ENCODE data around the gene LRRC8A.

Gene LRRC8A

GRCh38 chr9:128927731-128928411 lies 45.9 kb downstream of the LRRC8A start (continued):
- TF ChIP-seq ZNF549 (tag by site-specific recombination; IDR thresholded peaks at IDR 0.05) (no peak), ELK4 (IDR thresholded peaks at IDR 0.05; ENCODE audit: borderline replicate concordance, low read depth, low read length) (no peak), ZNF248 (tag by site-specific recombination; IDR thresholded peaks at IDR 0.05) (no peak), KLF10 (tag by site-specific recombination; IDR thresholded peaks at IDR 0.05) (no peak), RBAK (tag by site-specific recombination; IDR thresholded peaks at IDR 0.05) (no peak), PRDM4 (tag by site-specific recombination; IDR thresholded peaks at IDR 0.05) (peak; percentile 77), MYNN (tag by site-specific recombination; IDR thresholded peaks at IDR 0.05; ENCODE audit: borderline replicate concordance) (no peak), ZNF843 (tag by site-specific recombination; IDR thresholded peaks at IDR 0.05) (no peak), ZBTB21 (tag by site-specific recombination; IDR thresholded peaks at IDR 0.05) (no peak), ATF2 (tag by site-specific recombination; IDR thresholded peaks at IDR 0.05; ENCODE audit: low read depth) (no peak), ZNF830 (tag by site-specific recombination; IDR thresholded peaks at IDR 0.05; ENCODE audit: low read depth) (no peak), ZNF707 (tag by site-specific recombination; IDR thresholded peaks at IDR 0.05) (no peak), GLI4 (tag by site-specific recombination; IDR thresholded peaks at IDR 0.05) (no peak), WT1 (tag by site-specific recombination; IDR thresholded peaks at IDR 0.05) (no peak)
- TF ChIP-seq, protein P1, sequence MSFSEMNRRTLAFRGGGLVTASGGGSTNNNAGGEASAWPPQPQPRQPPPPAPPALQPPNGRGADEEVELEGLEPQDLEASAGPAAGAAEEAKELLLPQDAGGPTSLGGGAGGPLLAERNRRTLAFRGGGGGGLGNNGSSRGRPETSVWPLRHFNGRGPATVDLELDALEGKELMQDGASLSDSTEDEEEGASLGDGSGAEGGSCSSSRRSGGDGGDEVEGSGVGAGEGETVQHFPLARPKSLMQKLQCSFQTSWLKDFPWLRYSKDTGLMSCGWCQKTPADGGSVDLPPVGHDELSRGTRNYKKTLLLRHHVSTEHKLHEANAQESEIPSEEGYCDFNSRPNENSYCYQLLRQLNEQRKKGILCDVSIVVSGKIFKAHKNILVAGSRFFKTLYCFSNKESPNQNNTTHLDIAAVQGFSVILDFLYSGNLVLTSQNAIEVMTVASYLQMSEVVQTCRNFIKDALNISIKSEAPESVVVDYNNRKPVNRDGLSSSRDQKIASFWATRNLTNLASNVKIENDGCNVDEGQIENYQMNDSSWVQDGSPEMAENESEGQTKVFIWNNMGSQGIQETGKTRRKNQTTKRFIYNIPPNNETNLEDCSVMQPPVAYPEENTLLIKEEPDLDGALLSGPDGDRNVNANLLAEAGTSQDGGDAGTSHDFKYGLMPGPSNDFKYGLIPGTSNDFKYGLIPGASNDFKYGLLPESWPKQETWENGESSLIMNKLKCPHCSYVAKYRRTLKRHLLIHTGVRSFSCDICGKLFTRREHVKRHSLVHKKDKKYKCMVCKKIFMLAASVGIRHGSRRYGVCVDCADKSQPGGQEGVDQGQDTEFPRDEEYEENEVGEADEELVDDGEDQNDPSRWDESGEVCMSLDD (tag by site-specific recombination; IDR thresholded peaks at IDR 0.05) = no peak

GRCh38 chr9:128928624-128929023 lies 46.7 kb downstream of the LRRC8A start:
- Histone ChIP-seq H3K27ac (ENCODE audit: extremely low read depth, low read depth, low read length) (no peak overlapping the region), H3K36me3 (ENCODE audit: control insufficient read depth in 2 of 2, insufficient read depth in 1 of 2, low read length in 2 of 2) (no peaks in the 10 kb centered on the region), H3K4me1 (ENCODE audit: control insufficient read depth, insufficient read depth, low read length) (no peaks in the 10 kb centered on the region), H3K4me3 (ENCODE audit: low read depth, low read length) (no peak overlapping the region), H3K9me3 (ENCODE audit: control insufficient read depth, insufficient read depth, low read depth, low read length) (no peaks in the 10 kb centered on the region)
- TF ChIP-seq ZBTB20 (tag by site-specific recombination; IDR thresholded peaks at IDR 0.05) (no peak), GLIS1 (tag by site-specific recombination; IDR thresholded peaks at IDR 0.05) (peak; percentile 46; the same call in 1 of the 2 replicates)
- CTCF ChIA-PET = interaction anchor here (0.5 to 4.3 kb wide), 50 partner anchors 9 to 841 kb away, joined by 3 to 94 read pairs (median 4); partner anchors contain the start of genes DOLK, ENDOG, KYAT1 and LRRC8A
- POLR2A ChIA-PET = interaction anchor here (0.6 to 1.2 kb wide), 3 partner anchors 15 to 246 kb away, joined by 3 to 6 read pairs (median 3); no protein-coding TSS in a partner anchor

Measured in HEK293 (cell line).